Activated CD4-positive, alpha-beta T cell treated with anti-CD3 and anti-CD28 coated beads for 24 hours (primary cell): ENCODE measurements around the gene BCAR3.
"Not testable (repeated sequence)": the region's sequence is repeated elsewhere in the genome, so short reads cannot be mapped to it uniquely, and the experiment has no call there.

ENCODE experiments used
- DNase-seq, 2 donors: peaks; one replicate each; pipeline ENCODE4 v3.0.0-alpha.2; 2020; ENCODE audit warnings: low read depth in 2 of 2

BCAR3 gene

DNA sequence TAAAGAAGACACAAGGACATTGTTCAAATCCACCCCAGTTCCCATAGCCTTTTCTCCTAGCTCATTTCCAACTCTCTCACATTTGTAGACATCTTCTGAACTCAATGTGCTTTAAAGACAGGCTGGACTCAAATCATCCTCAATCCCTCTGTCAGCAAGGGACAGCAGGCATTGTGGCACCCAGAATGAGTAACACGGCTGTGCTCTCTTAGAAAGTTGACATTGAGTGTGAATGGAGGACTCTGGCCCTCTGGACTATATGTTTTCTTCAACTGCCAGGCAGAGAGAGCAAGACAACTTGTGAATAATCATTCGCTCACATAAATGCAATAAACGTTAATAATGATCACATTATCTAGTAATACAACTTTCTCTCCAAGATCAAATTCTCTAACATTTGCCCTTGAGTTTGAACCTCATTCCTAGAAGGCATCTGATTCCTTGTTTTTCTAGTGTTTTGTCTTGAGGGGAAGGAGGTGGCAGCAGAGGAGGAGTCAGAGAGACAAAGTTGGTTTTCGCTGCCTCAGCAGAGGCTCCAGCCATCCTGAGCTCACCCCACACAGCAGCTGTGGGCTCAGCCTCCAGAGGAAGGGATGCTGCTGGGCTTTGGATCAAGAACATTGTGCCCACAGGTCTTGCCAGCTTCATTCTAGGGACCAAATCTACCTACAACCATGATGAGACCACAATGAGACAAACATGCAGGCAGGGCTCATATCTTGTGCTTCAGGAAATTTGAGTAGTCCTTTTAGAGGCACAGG, 85.1 kb downstream of the BCAR3 start:
- DNase-seq: no peak

DNA sequence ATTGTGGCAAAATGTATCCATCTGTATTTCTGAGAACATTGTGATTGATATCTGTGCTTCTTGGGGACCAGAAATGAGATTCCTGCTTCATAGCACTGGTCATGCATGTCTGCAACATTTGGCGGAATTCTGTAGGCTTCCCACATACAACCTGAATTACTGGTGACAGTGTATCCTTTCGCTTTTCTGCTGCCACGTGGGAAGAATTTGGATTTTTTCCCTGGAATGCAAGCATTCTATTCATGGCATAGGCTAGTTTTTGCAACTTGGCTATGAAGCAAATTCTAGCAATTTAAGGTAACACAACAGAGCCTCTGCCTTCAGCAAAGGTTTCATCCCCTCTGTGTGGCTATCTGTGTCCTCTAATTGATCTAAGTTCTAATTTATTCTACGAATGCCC, 85.9 kb downstream of the BCAR3 start:
- DNase-seq: no peak

GRCh38 chr1:93595266-93595665, 86.4 kb downstream of the BCAR3 start:
- DNase-seq: no peak

DNA sequence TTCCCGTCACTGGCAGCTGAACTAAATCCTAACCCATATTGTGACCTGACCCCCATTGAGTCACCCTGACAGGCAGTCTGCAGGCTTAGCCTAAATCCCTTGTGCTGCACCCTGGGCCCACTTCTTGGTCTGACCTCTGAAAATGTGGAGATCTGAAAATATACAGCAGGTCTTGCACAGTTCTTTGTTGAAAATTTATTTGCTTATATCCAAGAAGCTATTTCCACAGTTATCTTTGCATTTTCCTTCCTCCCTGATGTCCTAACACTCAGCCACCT, 87.1 kb downstream of the BCAR3 start:
- no peak for DNase-seq

DNA sequence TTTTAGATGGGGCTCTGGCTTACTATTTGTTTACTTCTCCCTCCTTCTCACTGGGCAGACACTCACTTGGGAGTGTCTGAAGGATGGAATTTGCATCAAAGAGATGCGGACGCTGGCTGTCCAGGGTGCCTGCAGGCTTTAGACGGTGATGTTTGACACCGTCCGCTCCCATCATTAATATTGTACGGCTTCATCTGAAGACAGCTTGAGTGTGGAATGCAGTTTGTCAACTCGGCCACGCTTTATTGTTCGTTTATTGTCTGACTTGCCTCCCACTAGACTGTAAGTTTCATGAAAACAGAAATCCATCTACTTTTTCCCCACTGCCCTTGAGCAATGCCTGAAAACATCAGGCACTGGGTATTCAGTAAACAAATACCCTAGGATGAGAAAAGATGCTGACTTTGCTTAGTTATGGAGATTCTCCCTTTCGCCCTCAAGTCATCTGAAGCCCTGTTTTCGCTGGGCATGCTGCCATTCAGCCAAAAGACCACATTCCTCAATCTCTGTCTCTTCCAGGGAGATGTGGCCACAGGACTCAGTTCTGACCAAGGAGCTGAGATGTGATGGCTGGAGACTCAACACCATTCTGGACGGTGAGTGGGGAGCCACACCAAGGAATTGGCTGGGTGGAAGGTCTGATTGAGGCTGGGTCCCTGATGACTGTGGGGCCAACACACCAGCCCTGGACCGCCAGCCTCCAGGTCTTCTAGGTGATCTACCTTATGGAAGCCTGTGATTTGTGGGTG, 87.6 kb downstream of the BCAR3 start:
- DNase-seq: no peak

- DNase-seq: no peak
Observed at GRCh38 chr1:93592551-93592949, 89.1 kb downstream of the BCAR3 start.

- no peak for DNase-seq
Observed at GRCh38 chr1:93591676-93592550, 89.7 kb downstream of the BCAR3 start.

- not testable (repeated sequence) for DNase-seq
Observed at GRCh38 chr1:93591291-93591675, 90.4 kb downstream of the BCAR3 start.

DNA sequence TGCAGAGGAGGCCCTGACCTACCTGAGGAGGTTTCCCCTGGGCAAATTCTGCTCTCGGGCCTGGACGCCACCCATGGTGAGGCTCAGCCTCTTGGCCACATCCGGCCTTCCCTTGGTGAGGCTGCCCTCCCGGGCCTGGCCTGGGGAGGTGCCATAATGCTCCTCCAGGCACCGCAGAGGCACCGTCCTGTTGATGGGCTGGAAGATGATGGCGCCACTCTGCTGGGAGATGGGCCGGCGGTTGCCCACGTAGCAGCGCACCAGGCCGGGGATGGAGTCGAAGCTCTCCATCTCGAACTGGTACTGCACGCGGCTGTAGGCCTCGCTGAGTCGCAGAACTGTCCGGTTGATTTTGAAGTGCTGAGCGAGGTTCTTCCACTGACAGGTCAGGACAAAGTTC, 92.7 kb downstream of the BCAR3 start:
- DNase-seq: no peak

DNA sequence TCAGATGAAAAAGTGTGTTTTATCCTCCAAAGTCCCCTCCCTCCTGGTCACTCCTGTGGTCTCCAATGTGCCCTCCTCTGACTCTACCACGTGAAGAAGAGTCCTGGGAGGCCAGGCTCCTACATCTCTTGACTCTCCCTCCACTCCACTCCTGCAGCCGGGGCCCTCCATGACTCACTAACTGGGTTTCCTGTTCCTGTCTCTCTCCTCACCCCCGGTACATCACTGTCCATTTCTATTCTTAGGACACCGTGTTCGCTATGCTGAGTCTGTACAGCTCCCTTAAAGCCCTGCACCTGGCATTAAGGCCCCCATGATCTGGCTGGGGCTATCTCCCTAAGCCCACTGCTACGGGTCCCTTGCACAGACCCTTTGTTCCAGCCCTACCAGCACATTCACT, 93.4 kb downstream of the BCAR3 start:
- no peak for DNase-seq

GRCh38 chr1:93587354-93587753, 94.3 kb downstream of the BCAR3 start:
- DNase-seq: no peak

- DNase-seq: no peak
Observed at GRCh38 chr1:93585059-93585966, 96.3 kb downstream of the BCAR3 start.

- no peak for DNase-seq
Observed at GRCh38 chr1:93584261-93585003, 97.2 kb downstream of the BCAR3 start.

DNA sequence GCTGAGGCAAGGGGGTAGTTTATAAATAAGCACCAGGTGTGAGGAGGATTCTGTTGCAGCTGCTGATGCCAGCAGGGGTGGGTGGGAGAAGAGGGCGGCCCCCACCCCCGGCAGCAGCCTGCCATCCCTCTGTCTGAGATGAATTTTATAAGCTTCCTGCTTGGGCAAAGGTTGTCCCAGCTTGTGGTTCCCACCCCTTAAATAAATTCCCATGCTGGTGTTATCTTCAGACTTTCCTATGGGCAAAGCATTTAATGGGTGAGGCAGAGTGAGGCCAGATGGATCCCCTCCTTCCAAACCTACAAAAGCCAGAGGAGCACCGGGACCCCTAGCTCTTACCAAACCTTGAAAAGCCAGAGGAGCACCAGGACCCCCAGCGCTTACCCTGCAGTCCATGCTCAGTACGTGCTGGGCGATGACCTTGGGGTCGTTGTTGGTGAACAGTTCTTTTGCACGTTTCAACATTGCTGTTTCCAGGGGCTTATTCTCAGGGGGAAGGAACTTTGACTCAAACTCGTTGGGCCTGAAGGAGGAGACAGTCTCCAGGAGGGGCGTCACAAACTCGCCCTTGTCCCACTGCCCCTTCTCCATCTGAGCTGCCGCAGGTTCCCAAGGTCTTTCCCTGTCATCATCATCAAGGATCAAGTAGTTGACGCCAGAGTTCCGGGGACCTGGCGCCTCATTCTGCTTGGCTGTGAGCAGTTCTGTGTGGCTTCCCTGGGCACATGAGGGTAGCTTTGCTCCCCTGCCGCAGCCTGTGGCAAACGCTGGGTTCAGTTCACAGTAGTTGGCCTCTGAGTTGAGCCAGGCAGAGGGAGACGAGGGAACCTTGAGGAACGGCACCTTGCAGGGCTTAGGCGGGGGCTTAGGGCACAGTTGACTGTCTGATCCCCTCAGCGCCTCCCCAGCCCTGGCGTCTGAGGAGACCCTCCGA, 99.5 kb downstream of the BCAR3 start:
- DNase-seq: no peak

DNA sequence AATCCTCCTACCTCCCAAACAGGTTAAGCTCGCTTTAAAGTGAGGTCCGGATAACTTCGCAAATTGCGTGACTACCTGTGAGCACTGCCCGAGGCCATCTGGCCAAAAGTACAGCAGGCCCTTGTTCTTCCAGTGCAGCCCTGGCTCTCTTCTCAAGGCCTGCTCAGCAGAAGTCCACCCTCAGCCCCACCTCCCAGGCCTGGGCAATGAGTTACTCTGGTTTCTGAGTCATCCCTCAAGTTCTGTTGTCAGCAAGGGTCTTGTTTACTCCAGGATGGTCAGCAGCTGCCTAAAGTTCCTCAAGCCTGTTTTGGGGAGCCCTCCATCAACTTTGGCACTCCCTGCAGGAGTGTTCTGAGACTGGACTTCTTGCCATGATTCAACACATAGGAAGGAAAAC, 101.7 kb downstream of the BCAR3 start:
- DNase-seq: no peak

DNA sequence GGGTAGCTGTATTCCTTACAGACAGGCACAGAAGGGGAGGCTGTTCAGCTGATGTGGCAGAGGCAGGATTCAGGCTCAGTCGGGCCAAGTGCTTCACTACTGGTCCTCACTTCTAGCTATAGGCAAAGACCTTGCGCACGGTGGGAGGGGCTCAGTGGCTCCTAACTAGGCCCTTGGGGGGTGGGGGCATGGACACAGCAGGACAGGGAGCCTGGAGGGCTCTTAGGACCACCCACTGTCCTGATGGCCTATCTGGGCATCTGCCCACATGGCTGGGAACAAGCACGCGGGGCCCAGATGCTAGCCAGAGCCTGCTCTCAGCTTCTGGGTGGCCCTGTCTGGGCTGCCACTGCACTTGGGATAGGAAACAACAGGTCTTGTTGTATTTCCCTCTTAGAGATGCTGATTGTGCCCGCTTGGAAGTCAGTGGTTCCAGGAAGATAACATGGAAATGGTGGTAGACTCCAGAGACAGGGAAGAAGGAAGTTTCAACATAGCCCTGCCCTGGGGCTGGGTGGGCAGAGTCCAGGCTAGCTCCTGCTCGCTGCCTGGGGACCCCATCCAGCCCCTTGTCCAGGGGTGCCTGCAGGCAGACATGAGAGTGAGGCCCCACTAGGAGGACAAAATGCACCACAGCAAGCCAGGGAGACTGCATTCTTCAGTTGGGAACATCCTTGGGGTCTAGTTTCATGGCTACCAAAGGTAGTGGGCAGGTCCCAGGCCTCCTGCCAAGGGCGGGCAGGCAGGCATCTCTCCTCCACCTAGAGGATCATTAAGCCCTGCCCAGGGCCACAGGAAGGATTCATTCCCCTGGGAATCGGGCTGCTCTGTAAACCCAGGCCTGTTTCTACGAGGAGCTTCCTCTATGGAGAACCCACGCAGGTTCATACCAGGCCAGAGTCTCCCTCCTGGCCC, 102.5 kb downstream of the BCAR3 start:
- no peak for DNase-seq

DNA sequence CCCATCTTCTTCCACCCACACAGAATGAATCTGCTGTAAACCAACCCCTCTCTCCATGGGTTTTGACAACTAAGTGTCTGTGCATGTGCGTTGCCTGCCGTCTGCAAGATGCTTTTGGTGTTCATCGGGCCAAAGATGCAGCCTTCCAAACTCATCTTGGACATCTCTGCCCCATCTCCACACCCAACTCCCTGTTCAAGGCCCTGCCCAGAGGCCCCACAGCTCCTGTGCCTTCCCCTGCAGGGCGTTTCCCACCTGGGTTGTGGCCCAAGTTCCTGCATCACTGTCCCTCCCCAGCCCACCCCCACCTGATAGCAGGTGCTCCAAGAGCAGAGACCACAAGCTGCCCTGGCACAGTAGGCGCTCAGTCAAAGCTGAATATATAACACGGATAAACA, 103.2 kb downstream of the BCAR3 start:
- no peak for DNase-seq

DNA sequence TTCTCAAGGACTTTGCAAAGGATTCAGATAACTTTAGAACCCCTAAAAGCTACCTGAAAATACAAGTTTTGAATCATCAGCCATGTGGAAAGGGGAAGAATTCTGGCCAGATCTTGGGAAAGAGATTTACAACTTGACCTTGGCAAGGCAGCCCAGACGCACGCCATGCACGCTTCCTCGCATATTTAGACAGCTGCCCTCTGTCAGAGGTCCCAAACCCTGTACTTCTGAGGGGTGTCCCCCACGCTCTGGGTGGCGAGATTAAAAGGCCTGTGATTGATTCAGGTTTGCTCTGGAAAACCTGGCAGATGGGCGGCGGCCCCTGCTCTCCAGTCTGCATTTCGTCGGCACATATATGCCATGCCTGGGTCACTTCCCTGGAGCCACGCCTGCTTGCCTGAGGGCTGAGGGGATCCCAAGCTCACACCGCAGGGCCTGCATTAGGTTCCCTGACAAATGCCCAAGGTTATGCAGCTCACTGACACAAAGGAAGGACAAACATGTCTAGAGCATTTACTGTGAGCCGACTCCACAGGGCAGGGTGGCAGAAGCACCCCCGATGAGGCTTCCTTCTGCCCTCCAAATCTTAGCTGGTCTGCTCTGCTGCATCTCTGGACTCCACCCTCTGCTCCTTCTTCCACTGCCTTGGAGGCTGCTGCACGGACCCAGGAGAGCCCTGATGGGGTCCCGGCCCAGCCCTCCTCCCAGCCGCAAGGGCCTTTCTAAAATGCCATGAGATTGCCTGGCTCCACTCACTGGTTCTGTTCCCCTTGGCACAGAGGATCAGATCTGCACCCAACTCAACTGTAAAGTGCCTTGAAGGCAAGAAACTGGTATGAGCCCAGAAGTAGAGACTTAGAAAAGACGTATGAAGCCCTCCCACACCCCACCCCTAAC, 103.9 kb downstream of the BCAR3 start:
- DNase-seq: no peak
